ENCODE measurements around the gene MYO1B. TPM values are rescaled to one million over a fixed set of nuclear protein-coding genes. Genes with fewer than 3 reads are reported as not detected.

The MYO1B gene
- total and polyA plus RNA-seq, 2 of the 8 experiments (the other 6 are each of a cell fraction or from before 2014, with no cell fraction given), result 15.5 to 61.2 TPM

GRCh38 chr2:191298306-191298705 is 53.1 kb downstream of the MYO1B start:
- no peaks in the 10 kb centered on the region for H3K27me3 ChIP-seq (replicated peaks in 1 of 4; ENCODE audit: control insufficient read depth in 3 of 4, extremely low read depth in 1 of 4, insufficient read depth in 3 of 4, low read length in 3 of 4)
- 95% methylated on average over 2 of the region's 2 CpGs; no CpG with 5 or more reads in 1 of the 2 experiments for WGBS, 2 experiments (ENCODE audit: extremely low coverage in 1 of 2, insufficient coverage in 1 of 2, insufficient read length in 1 of 2, insufficient replicate concordance in 2 of 2, low coverage in 1 of 2, low lambda C conversion rate in 2 of 2, missing lambda C conversion rate in 1 of 2)
- H4K91ac ChIP-seq (replicated peaks; ENCODE audit: insufficient read length, low read length), result no peak overlapping the region
- peaks cover 0 to 3% (median 0%) of the 10 kb centered on the region in 4 experiments; a peak in 1 of 8 replicates for H3K36me3 ChIP-seq (ENCODE audit: control insufficient read depth in 2 of 4, insufficient read depth in 4 of 4, low read length in 3 of 4)
- no peak for FAIRE-seq
- H3K4me2 ChIP-seq (ENCODE audit: insufficient read depth in 1 of 2, low read depth in 2 of 2, low read length in 2 of 2), result no peak overlapping the region
- no peak overlapping the region for H2BK12ac ChIP-seq (ENCODE audit: low read depth, low read length)
- CTCF ChIA-PET (ENCODE audit: partially characterized antibody), result interaction anchor here (0.6 to 1.1 kb wide), 3 partner anchors 10 to 69 kb away, joined by 3 to 4 read pairs (median 3); no protein-coding TSS in a partner anchor
- H2AFZ ChIP-seq (ENCODE audit: low read length), result no peak overlapping the region
- DNase-seq (ENCODE audit: low read depth in 1 of 2, low spot score in 2 of 2), result no peak
- H3K23ac ChIP-seq (ENCODE audit: insufficient read length), result no peak overlapping the region
- H3K27ac ChIP-seq (ENCODE audit: low read depth, low read length), result no peak overlapping the region
- no peak overlapping the region for H3K56ac ChIP-seq (replicated peaks; ENCODE audit: insufficient read length, low read depth, low read length)
- H3K4me1 ChIP-seq (replicated peaks in 1 of 4; ENCODE audit: control insufficient read depth in 3 of 4, insufficient read depth in 4 of 4, low read length in 3 of 4), result no peaks in the 10 kb centered on the region
- H3K14ac ChIP-seq (ENCODE audit: insufficient read length), result no peak overlapping the region
- no peak overlapping the region for H4K8ac ChIP-seq (ENCODE audit: extremely low read depth, insufficient read depth, low read length)
- H3K9ac ChIP-seq (replicated peaks in 1 of 4; ENCODE audit: extremely low read depth in 1 of 4, low read depth in 3 of 4, low read length in 3 of 4), result no peak overlapping the region
- no peak overlapping the region for H3K4ac ChIP-seq (replicated peaks; ENCODE audit: insufficient read length, low read depth, low read length)
- H3K79me2 ChIP-seq (ENCODE audit: control insufficient read depth in 1 of 2, insufficient read depth in 2 of 2, low read length in 2 of 2), result peaks cover 0 to 51% of the 10 kb centered on the region in 2 experiments; a peak in 2 of 4 replicates
- peaks cover 1 to 2% of the 10 kb centered on the region in 2 experiments for H4K20me1 ChIP-seq (replicated peaks in 1 of 2; ENCODE audit: control insufficient read depth in 1 of 2, insufficient read depth in 2 of 2, low read length in 2 of 2)
- H3K9me3 ChIP-seq (ENCODE audit: insufficient read depth in 2 of 2, low read depth in 1 of 2, low read length in 1 of 2), result no peaks in the 10 kb centered on the region
- H3K23me2 ChIP-seq (ENCODE audit: low read depth, low read length), result no peaks in the 10 kb centered on the region
- no peak overlapping the region for H4K5ac ChIP-seq (ENCODE audit: insufficient read length, low read depth, low read length)
- no peak overlapping the region for H3K4me3 ChIP-seq (ENCODE audit: extremely low read depth in 1 of 4, insufficient read depth in 2 of 4, low read depth in 3 of 4, low read length in 4 of 4)
- no peak overlapping the region for H3K18ac ChIP-seq (ENCODE audit: extremely low read depth, low read length)
- no peak overlapping the region for H2BK15ac ChIP-seq (ENCODE audit: low read length)
- H2BK5ac ChIP-seq (ENCODE audit: low read depth, low read length), result no peak overlapping the region
- TF ChIP-seq KDM1A (IDR thresholded peaks at IDR 0.05; ENCODE audit: borderline replicate concordance, low read length) (no peak), ATF2 (IDR thresholded peaks at IDR 0.05; ENCODE audit: low read length) (no peak), JUND (IDR thresholded peaks at IDR 0.05; ENCODE audit: low read length) (no peak), RFX5 (IDR thresholded peaks at IDR 0.05; ENCODE audit: borderline replicate concordance, low read depth, low read length) (no peak), YY1 (IDR thresholded peaks at IDR 0.05; ENCODE audit: low read depth, low read length) (no peak)
- H2BK20ac ChIP-seq (ENCODE audit: low read length), result no peak overlapping the region
- H3K79me1 ChIP-seq (ENCODE audit: low read depth, low read length), result no peaks in the 10 kb centered on the region
- no peak overlapping the region for H2BK120ac ChIP-seq (replicated peaks; ENCODE audit: low read depth, low read length)
- H2AK5ac ChIP-seq (ENCODE audit: low read depth, low read length), result no peak overlapping the region
- POLR2A ChIA-PET (ENCODE audit: partially characterized antibody), result no interaction called here

All from H1 (cell line).